Tibial artery (tissue), 4 donors: ENCODE results near the gene FOXS1.

Source experiments
- DNase-seq, 2 donors: peaks; one replicate each; pipeline ENCODE4 v3.0.0-alpha.2; 2019
- H3K27ac ChIP-seq, 2 donors: fragments of 200-600 bp; sonication (generic) in 1 of 2; 1 replicate in 1 of 2; 2 replicates in 1 of 2; pipeline ENCODE4 v1.5.1; 2018 to 2019; ENCODE audit warnings: mild to moderate bottlenecking in 1 of 2
- H3K27me3 ChIP-seq, 2 donors: fragments of 200-600 bp; sonication (generic) in 1 of 2; one replicate each; pipeline versions ENCODE4 v1.5.1 to v1.6.0; 2016 to 2019
- H3K36me3 ChIP-seq, 3 donors: fragments of 200-600 bp; sonication (generic) in 2 of 3; one replicate each; pipeline ENCODE4 v1.5.1; 2016 to 2019; ENCODE audit warnings: mild to moderate bottlenecking in 2 of 3
- H3K4me1 ChIP-seq, 4 donors: fragments of 200-600 bp; sonication (generic) in 2 of 4; 1 replicate in 3 of 4; 2 replicates in 1 of 4; pipeline ENCODE4 v1.5.1; 2016 to 2019
- H3K4me3 ChIP-seq, 2 donors: fragments of 200-600 bp; sonication (generic) in 1 of 2; 1 replicate in 1 of 2; 2 replicates in 1 of 2; pipeline ENCODE4 v1.5.1; 2018 to 2019; ENCODE audit warnings: mild to moderate bottlenecking in 2 of 2
- H3K9me3 ChIP-seq, 3 donors: fragments of 200-600 bp; sonication (generic) in 1 of 3; one replicate each; pipeline ENCODE4 v1.5.1; 2016 to 2019
- CTCF ChIP-seq, 2 experiments: fragments of 200-600 bp in 1 of 2; fragments of 450-650 bp in 1 of 2; IDR thresholded peaks; one replicate each; pipeline ENCODE4 v1.5.1; 2017 to 2019; ENCODE audit warnings: antibody characterized with exemption in 2 of 2, mild to moderate bottlenecking in 1 of 2, moderate library complexity in 1 of 2
- intact Hi-C: fragments of 100-400 bp; cut with DNase I; formaldehyde crosslinking; loops from one replicate; pipeline ENCODE4 v1.15.0; 2023; ENCODE audit warnings: low total_unique reads

FOXS1 gene

GRCh38 chr20:31845300-31845863 is at the start of gene FOXS1:
Gene FOXS1 (minus strand): TSS chr20:31845604. CDS start chr20:31845542, 62 bp downstream.
- Histone ChIP-seq H3K9me3 (no peaks in the 10 kb centered on the region), H3K4me1 (peaks cover 0 to 67% (median 49%) of the 10 kb centered on the region in 4 donors), H3K36me3 (no peaks in the 10 kb centered on the region), H3K27me3 (peaks cover 0 to 12% of the 10 kb centered on the region in 2 donors), H3K4me3 (peak within 1 kb of the TSS; percentile 62 to 73), H3K27ac (peak within 1 kb of the TSS; percentile 89 to 92)
- peak; percentile 74 to 95 for DNase-seq
- no peak for TF ChIP-seq CTCF (IDR thresholded peaks at IDR 0.05)
- intact Hi-C loops, result loop anchor here (2.0 to 5.0 kb wide), 2 partner anchors 23 to 108 kb away; partner anchors contain the start of gene TPX2

- peaks cover 0 to 8% (median 3%) of the 10 kb centered on the region in 4 donors for H3K4me1 ChIP-seq
- no peak for DNase-seq
- no peaks in the 10 kb centered on the region for H3K9me3 ChIP-seq
- TF ChIP-seq CTCF (IDR thresholded peaks at IDR 0.05), result no peak
- intact Hi-C loops, result no loop called here
- H3K36me3 ChIP-seq, result no peaks in the 10 kb centered on the region
- no peak overlapping the region for H3K27ac ChIP-seq
- no peak overlapping the region for H3K4me3 ChIP-seq
- H3K27me3 ChIP-seq, result peaks cover 0 to 4% of the 10 kb centered on the region in 2 donors
These were observed 45.2 kb upstream of the FOXS1 start for GRCh38 chr20:31890646-31891045.

- H3K27ac ChIP-seq, result no peak overlapping the region
- H3K27me3 ChIP-seq, result peaks cover 0 to 4% of the 10 kb centered on the region in 2 donors
- H3K4me3 ChIP-seq, result no peak overlapping the region
- H3K4me1 ChIP-seq, result peaks cover 0 to 5% (median 3%) of the 10 kb centered on the region in 4 donors
- no peak for TF ChIP-seq CTCF (IDR thresholded peaks at IDR 0.05)
- H3K9me3 ChIP-seq, result no peaks in the 10 kb centered on the region
- no peaks in the 10 kb centered on the region for H3K36me3 ChIP-seq
- DNase-seq, result no peak
- intact Hi-C loops, result no loop called here
These were observed 38.4 kb upstream of the FOXS1 start for GRCh38 chr20:31883829-31884228.

GRCh38 chr20:31881945-31882344 is 36.5 kb upstream of the FOXS1 start:
- TF ChIP-seq CTCF (IDR thresholded peaks at IDR 0.05), result no peak
- Histone ChIP-seq H3K4me1 (peaks cover 0 to 5% (median 3%) of the 10 kb centered on the region in 4 donors), H3K36me3 (no peaks in the 10 kb centered on the region), H3K9me3 (no peaks in the 10 kb centered on the region), H3K4me3 (no peak overlapping the region), H3K27me3 (peaks cover 0 to 4% of the 10 kb centered on the region in 2 donors), H3K27ac (no peak overlapping the region)
- intact Hi-C loops, result no loop called here
- no peak for DNase-seq

GRCh38 chr20:31879143-31879987 is 34.0 kb upstream of the FOXS1 start:
- H3K4me1 ChIP-seq, result peaks cover 0 to 5% (median 3%) of the 10 kb centered on the region in 4 donors
- peak overlapping the region; percentile 54 to 64 for H3K4me3 ChIP-seq
- H3K36me3 ChIP-seq, result no peaks in the 10 kb centered on the region
- peak; percentile 96 to 97 for DNase-seq
- intact Hi-C loops, result no loop called here
- peak overlapping the region; percentile 75 to 79 for H3K27ac ChIP-seq
- TF ChIP-seq CTCF (IDR thresholded peaks at IDR 0.05), result peak in 1 of 2 experiments; percentile 19
- H3K27me3 ChIP-seq, result no peaks in the 10 kb centered on the region
- no peaks in the 10 kb centered on the region for H3K9me3 ChIP-seq
